ENCODE results near the gene ELP2. TPM values are rescaled to one million over a fixed set of nuclear protein-coding genes. Genes with fewer than 3 reads are reported as not detected.

ELP2 gene
- total and polyA plus RNA-seq, 9 of the 15 experiments (the other 6 are each of a cell fraction or from before 2014, with no cell fraction given) = 76.8 to 192 (median 140) TPM

DNA sequence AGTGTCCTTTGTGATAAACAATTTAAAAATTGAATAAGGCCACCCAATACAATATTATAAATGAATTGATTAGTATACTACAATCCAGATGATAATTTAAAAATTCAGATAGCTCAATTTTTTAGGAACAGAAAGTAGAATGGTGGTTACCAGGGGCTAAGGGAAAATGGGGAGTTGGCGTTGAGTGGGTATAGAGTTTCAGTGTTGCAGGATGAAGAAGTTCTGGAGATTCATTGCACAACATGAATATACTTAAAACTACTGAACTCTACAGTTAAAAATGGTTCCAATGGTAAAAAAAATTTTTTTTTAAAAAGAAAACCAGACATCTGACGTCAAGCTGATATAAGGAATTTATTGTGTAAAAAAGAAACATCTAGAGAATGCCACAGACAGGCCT lies 21.5 kb upstream of the ELP2 start:
- intact Hi-C loops (cut with micrococcal nuclease) (no loop called here), in situ Hi-C loops (cut with MboI) (no loop called here)
- WGBS (ENCODE audit: insufficient coverage, low coverage, missing lambda C conversion rate) = 45% methylated on average over 2 of the region's 2 CpGs
- Histone ChIP-seq H3K4me1 (replicated peaks in 1 of 2; ENCODE audit: control insufficient read depth in 2 of 2, insufficient read depth in 2 of 2, low read length in 2 of 2) (no peaks in the 10 kb centered on the region), H3K79me2 (ENCODE audit: control insufficient read depth, insufficient read depth, low read length) (no peaks in the 10 kb centered on the region), H3K27me3 (ENCODE audit: control insufficient read depth in 2 of 2, insufficient read depth in 2 of 2, low read length in 2 of 2) (no peaks in the 10 kb centered on the region), H3K4me2 (ENCODE audit: insufficient read depth, low read length) (no peak overlapping the region), H3K27ac (ENCODE audit: extremely low read depth, low read depth, low read length) (no peak overlapping the region), H3K9me3 (replicated peaks; ENCODE audit: control insufficient read depth, insufficient read depth, low read depth, low read length) (no peaks in the 10 kb centered on the region), H3K9ac (ENCODE audit: insufficient read depth in 1 of 2, low read depth in 2 of 2, low read length in 2 of 2) (no peak overlapping the region), H3K36me3 (ENCODE audit: control insufficient read depth, insufficient read depth, low read length) (peaks cover 29% of the 10 kb centered on the region), H3K4me3 (no peak overlapping the region), H3K9me1 (ENCODE audit: control insufficient read depth, insufficient read depth, low read length) (no peaks in the 10 kb centered on the region), H2AFZ (ENCODE audit: low read depth, low read length) (no peak overlapping the region), H4K20me1 (replicated peaks; ENCODE audit: control insufficient read depth, insufficient read depth, low read length) (no peaks in the 10 kb centered on the region)
- ChIA-PET CTCF (ENCODE audit: low intra/inter-chr PET ratio) (no interaction called here), POLR2A (interaction anchor here (1.7 kb wide), 1 partner anchor 14 kb away, joined by 4 read pairs; no protein-coding TSS in a partner anchor)
- no peak for FAIRE-seq
- no TSS peak for BruUV-seq (replicated peaks)
- TF ChIP-seq ZNF717 (CRISPR knock-in tag; IDR thresholded peaks at IDR 0.05) (no peak), KDM2B (CRISPR knock-in tag; IDR thresholded peaks at IDR 0.05) (no peak), ELF1 (tag; IDR thresholded peaks at IDR 0.05) (no peak), DEAF1 (CRISPR knock-in tag; IDR thresholded peaks at IDR 0.05) (no peak), ZBTB17 (CRISPR knock-in tag; IDR thresholded peaks at IDR 0.05) (no peak), TEAD2 (tag; IDR thresholded peaks at IDR 0.05) (no peak), ZEB2 (IDR thresholded peaks at IDR 0.05) (no peak), MXI1 (IDR thresholded peaks at IDR 0.05; ENCODE audit: low read depth, low read length) (no peak), ETV6 (IDR thresholded peaks at IDR 0.05; ENCODE audit: borderline replicate concordance in 1 of 2, low read depth in 2 of 2, low read length in 1 of 2) (no peak), ETV6 (CRISPR knock-in tag; IDR thresholded peaks at IDR 0.05; ENCODE audit: borderline replicate concordance) (no peak), ZNF408 (CRISPR knock-in tag; IDR thresholded peaks at IDR 0.05; ENCODE audit: low read depth) (no peak)
- TF ChIP-seq, protein P1, sequence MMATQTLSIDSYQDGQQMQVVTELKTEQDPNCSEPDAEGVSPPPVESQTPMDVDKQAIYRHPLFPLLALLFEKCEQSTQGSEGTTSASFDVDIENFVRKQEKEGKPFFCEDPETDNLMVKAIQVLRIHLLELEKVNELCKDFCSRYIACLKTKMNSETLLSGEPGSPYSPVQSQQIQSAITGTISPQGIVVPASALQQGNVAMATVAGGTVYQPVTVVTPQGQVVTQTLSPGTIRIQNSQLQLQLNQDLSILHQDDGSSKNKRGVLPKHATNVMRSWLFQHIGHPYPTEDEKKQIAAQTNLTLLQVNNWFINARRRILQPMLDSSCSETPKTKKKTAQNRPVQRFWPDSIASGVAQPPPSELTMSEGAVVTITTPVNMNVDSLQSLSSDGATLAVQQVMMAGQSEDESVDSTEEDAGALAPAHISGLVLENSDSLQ (IDR thresholded peaks at IDR 0.05) = no peak
- TF ChIP-seq, protein P2, sequence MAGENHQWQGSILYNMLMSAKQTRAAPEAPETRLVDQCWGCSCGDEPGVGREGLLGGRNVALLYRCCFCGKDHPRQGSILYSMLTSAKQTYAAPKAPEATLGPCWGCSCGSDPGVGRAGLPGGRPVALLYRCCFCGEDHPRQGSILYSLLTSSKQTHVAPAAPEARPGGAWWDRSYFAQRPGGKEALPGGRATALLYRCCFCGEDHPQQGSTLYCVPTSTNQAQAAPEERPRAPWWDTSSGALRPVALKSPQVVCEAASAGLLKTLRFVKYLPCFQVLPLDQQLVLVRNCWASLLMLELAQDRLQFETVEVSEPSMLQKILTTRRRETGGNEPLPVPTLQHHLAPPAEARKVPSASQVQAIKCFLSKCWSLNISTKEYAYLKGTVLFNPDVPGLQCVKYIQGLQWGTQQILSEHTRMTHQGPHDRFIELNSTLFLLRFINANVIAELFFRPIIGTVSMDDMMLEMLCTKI (IDR thresholded peaks at IDR 0.05; ENCODE audit: partially characterized antibody) = no peak
- DNase-seq (ENCODE audit: extremely low read depth in 1 of 4, low spot score in 3 of 4) = no peak
- ATAC-seq = no peak

All from K562 (cell line).